ENCODE measurements around the gene TIGD3. TPM values are rescaled to one million over a fixed set of nuclear protein-coding genes. Genes with fewer than 3 reads are reported as not detected.

TIGD3 gene
- total and polyA plus RNA-seq, 2 donors (not counting 3 experiments of a cell fraction or from before 2014, with no cell fraction given), result 0.18 to 0.27 TPM

DNA sequence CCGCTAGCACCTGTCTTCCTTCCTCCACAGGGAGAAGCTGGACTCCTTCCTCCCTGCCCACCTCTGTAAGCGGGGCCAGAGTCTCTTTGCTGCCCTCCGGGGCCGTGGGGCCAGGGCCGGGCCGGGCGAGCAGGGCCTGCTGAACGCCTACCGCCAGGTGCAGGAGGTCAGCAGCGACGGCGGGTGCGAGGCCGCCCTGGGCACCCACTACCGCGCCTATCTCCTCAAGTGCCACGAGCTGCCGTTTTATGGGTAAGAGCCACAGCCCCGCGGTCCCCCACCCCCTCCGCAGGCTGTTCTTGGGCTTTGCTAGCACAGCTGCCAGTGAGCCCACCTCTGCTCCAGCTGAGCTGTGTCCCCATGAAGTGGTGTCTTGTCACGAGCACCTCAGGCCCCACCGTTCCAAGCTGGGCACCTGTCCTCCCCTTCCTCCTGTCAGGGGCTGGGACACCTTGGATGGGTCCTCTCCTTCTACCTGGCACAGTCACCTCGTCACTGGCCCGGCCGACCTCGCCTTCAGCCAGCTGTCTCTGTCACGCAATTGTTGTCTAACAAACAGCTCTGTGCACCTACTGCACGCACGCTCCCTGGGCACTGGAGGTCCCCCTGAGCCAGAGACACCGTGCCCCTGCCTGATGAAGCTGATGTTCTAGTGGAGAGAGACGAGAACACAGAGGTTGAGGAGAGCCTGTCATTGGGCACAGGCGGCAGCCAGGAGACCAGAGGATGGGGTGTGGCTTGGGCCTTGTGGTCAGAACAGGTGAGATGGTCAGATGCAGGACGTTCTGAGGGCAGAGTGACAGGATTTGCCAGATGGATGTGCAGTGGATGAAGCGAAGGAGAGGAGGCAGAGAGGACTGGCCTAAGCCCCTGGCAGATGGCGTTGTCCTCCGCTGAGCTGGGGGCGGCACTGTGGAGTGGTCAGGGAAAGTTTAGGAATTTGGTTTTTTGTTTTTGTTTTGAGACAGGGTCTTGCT is 42.5 kb downstream of the TIGD3 start:
- DNase-seq (ENCODE audit: low read depth, low spot score) (no peak), FAIRE-seq (no peak)
- Histone ChIP-seq H3K27me3 (ENCODE audit: control insufficient read depth in 2 of 2, insufficient read depth in 2 of 2, low read length in 2 of 2) (no peaks in the 10 kb centered on the region), H3K36me3 (ENCODE audit: control insufficient read depth in 2 of 2, extremely low read depth in 1 of 2, insufficient read depth in 2 of 2, low read length in 2 of 2) (peaks cover 15 to 61% of the 10 kb centered on the region in 2 experiments), H2AFZ (ENCODE audit: low read depth, low read length) (no peak overlapping the region), H3K4me3 (replicated peaks in 1 of 3; ENCODE audit: insufficient read depth in 1 of 3, low read depth in 1 of 3, low read length in 3 of 3) (no peak overlapping the region), H3K9ac (replicated peaks; ENCODE audit: extremely low read depth, insufficient read depth, low read length) (no peak overlapping the region), H3K9me1 (replicated peaks; ENCODE audit: control insufficient read depth, extremely low read depth, insufficient read depth, low read length) (no peaks in the 10 kb centered on the region), H3K9me3 (replicated peaks; ENCODE audit: control insufficient read depth, insufficient read depth, low read length) (no peaks in the 10 kb centered on the region), H3K79me2 (ENCODE audit: control insufficient read depth, insufficient read depth, low read length) (peaks cover 18% of the 10 kb centered on the region), H3K27ac (ENCODE audit: insufficient read depth, low read depth, low read length) (no peak overlapping the region), H4K20me1 (replicated peaks; ENCODE audit: control insufficient read depth, extremely low read depth, insufficient read depth, low read length) (no peaks in the 10 kb centered on the region), H3K4me1 (ENCODE audit: control insufficient read depth, extremely low read depth, insufficient read depth, low read length) (no peaks in the 10 kb centered on the region), H3K4me2 (ENCODE audit: insufficient read depth, low read length) (no peak overlapping the region)
- TF ChIP-seq GATA2 (IDR thresholded peaks at IDR 0.05; ENCODE audit: insufficient read depth, insufficient read length, low read depth, low read length) (no peak), POLR2A (IDR thresholded peaks at IDR 0.05; ENCODE audit: low read depth, low read length) (no peak), POLR2AphosphoS5 (IDR thresholded peaks at IDR 0.05; ENCODE audit: insufficient read depth, low read depth, low read length) (no peak), FOS (IDR thresholded peaks at IDR 0.05; ENCODE audit: borderline replicate concordance, insufficient read depth, low read length) (no peak)
- TF ChIP-seq, protein P1, sequence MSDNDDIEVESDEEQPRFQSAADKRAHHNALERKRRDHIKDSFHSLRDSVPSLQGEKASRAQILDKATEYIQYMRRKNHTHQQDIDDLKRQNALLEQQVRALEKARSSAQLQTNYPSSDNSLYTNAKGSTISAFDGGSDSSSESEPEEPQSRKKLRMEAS (IDR thresholded peaks at IDR 0.05; ENCODE audit: insufficient read depth, insufficient read length), result no peak
- dilution Hi-C loops (cut with MboI; ENCODE audit: extremely low pct_ligation_motif_present, low sequenced_read_pairs) (no loop called here), intact Hi-C loops (cut with micrococcal nuclease) (no loop called here)
- CTCF ChIA-PET, result no interaction called here
- POLR2A ChIA-PET, result interaction anchor here (0.6 kb wide), 1 partner anchor 12 kb away, joined by 3 read pairs; no protein-coding TSS in a partner anchor
- no TSS peak for BruUV-seq (replicated peaks)

All from endothelial cell of umbilical vein (primary cell).